Muscle of leg (tissue), 11 donors: ENCODE measurements around the gene LCN12. TPM values are rescaled to one million over a fixed set of nuclear protein-coding genes. Genes with fewer than 3 reads are reported as not detected.
A peak's percentile ranks its signal among the peaks of the same experiment; 100 is the strongest.

Source experiments
- DNase-seq: peaks from one replicate; pipeline ENCODE4 v3.0.0; 2013
- H3K27ac ChIP-seq: one replicate; pipeline ENCODE4 v1.5.1; 2013; ENCODE audit warnings: mild to moderate bottlenecking, low read length, control low read depth
- H3K27me3 ChIP-seq: one replicate; pipeline ENCODE4 v1.6.1; 2013; ENCODE audit warnings: low read length; ENCODE audit not compliant: control insufficient read depth, insufficient read depth
- H3K36me3 ChIP-seq: one replicate; pipeline ENCODE4 v1.6.1; 2013; ENCODE audit warnings: low read length; ENCODE audit not compliant: control insufficient read depth, insufficient read depth
- H3K4me1 ChIP-seq: one replicate; pipeline ENCODE4 v1.6.1; 2013; ENCODE audit warnings: low read length; ENCODE audit not compliant: control insufficient read depth, insufficient read depth
- H3K4me3 ChIP-seq: one replicate; pipeline ENCODE4 v1.5.1; 2013; ENCODE audit warnings: low read length, control low read depth
- H3K9me3 ChIP-seq: replicated peaks from 2 replicates; pipeline ENCODE4 v1.6.1; 2013; ENCODE audit warnings: low read depth, low read length; ENCODE audit not compliant: control insufficient read depth
- WGBS: methylation state at CpG from one replicate; pipeline ENCODE4 v1.1.5; 2013; ENCODE audit warnings: missing lambda C conversion rate; ENCODE audit not compliant: insufficient coverage; 5-methylcytosine and 5-hydroxymethylcytosine counted together
- polyA plus RNA-seq, 8 donors: library from polyadenylated mRNA; unstranded; fragments of 120-200 nt; gene quantifications; one replicate each; pipeline versions ENCODE4 v1.2.1 to v1.2.3, GENCODE V29; 2013; ENCODE audit warnings: inconsistent platforms in 1 of 8, low replicate concordance in 1 of 8; ENCODE audit not compliant: insufficient read length in 8 of 8, insufficient read depth in 1 of 8
- total RNA-seq: library from RNA; stranded (reverse); fragments of 120-200 nt; gene quantifications from one replicate; pipeline ENCODE4 v1.2.4, GENCODE V29; 2013

LCN12 gene
- total and polyA plus RNA-seq, 9 donors: 0.10 to 5.3 (median 0.71) TPM; not detected in 1

DNA sequence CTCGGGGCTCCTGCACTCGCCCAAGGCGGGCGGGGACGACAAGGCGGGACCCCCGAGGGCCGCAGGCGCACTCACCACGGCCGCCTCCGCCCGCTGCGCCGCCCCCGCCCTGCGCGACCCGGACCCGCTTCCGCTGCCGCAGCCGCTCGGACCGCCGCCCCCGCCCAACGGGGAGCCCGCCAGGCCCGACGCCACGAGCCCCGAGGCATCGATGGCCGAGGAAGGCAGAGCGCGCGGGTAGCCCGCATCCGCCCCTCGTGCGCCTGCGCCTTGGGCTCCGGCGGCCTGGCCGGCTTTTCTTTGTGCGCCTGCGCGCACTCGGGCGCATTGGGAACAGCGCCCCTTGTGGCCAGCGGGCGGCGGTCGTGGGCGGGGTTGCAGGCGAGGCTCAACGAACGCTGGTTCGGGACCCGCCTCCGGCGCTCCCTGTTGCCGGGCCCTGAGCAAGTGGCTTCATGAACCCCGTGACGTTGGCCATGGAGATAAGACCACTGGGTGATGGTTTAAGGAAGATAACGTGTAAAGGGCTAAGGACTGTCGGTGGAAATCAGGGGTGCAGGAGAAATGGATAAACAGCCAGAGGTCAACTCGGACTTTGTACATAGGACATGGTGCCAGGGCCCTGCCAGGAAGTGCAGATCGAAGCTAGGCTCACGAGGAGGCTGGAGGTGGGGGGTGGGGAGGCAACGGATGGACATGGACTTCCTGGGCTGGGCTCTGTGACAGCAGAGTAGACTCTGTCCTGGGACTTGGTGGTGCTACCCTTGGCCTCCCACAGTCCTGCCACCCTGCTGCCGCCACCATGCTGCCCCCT, 7.3 kb upstream of the LCN12 start, which contains the start of the genes C8G and FBXW5:
Gene C8G (plus strand): TSS at position 725 of the 814 bp plus-strand sequence. CDS start 78 bp downstream, at position 803.
Gene FBXW5 (minus strand): TSS at position 220 of the 814 bp plus-strand sequence. CDS start 655 bp downstream, outside the sequence.
- peak; percentile 98 for DNase-seq
- 3% methylated on average over 73 of the region's 74 CpGs for WGBS
- Histone ChIP-seq H3K4me3 (peak within 1 kb of the TSS; percentile 84), H3K4me1 (peaks cover 53% of the 10 kb centered on the region), H3K36me3 (peaks cover 35% of the 10 kb centered on the region), H3K27me3 (no peaks in the 10 kb centered on the region), H3K9me3 (no peaks in the 10 kb centered on the region), H3K27ac (peak within 1 kb of the TSS; percentile 59)

DNA sequence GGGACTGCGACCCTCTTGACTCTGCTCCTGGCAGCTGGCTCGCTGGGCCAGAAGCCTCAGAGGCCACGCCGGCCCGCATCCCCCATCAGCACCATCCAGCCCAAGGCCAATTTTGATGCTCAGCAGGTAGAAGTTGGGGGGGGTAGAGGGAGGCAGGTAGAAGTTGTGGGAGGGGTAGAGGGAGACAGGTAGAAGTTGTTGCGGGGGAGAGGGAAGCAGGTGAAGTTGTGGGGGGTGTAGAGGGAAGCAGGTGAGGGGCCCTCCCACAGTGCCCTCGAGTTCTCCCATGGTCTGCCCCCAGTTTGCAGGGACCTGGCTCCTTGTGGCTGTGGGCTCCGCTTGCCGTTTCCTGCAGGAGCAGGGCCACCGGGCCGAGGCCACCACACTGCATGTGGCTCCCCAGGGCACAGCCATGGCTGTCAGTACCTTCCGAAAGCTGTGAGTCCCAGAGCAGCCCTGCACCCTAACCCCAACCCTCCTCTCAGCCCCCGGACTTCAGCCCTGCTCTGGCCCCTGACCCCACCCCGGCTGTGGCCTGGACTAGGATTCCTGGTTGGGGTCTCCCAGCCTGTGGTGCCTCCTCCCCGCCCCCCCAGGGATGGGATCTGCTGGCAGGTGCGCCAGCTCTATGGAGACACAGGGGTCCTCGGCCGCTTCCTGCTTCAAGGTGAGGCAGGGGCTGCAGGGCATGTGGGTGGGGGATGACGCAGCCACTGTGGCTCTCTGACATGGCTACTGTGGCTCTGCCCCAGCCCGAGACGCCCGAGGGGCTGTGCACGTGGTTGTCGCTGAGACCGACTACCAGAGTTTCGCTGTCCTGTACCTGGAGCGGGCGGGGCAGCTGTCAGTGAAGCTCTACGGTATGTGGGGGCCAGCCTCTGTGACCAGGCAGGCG, 6.5 kb upstream of the LCN12 start:
- Histone ChIP-seq H3K9me3 (no peaks in the 10 kb centered on the region), H3K4me3 (no peak overlapping the region), H3K4me1 (peaks cover 59% of the 10 kb centered on the region), H3K27me3 (no peaks in the 10 kb centered on the region), H3K36me3 (peaks cover 26% of the 10 kb centered on the region), H3K27ac (no peak overlapping the region)
- WGBS: 81% methylated on average over 25 of the region's 30 CpGs
- peak; percentile 32 for DNase-seq

DNA sequence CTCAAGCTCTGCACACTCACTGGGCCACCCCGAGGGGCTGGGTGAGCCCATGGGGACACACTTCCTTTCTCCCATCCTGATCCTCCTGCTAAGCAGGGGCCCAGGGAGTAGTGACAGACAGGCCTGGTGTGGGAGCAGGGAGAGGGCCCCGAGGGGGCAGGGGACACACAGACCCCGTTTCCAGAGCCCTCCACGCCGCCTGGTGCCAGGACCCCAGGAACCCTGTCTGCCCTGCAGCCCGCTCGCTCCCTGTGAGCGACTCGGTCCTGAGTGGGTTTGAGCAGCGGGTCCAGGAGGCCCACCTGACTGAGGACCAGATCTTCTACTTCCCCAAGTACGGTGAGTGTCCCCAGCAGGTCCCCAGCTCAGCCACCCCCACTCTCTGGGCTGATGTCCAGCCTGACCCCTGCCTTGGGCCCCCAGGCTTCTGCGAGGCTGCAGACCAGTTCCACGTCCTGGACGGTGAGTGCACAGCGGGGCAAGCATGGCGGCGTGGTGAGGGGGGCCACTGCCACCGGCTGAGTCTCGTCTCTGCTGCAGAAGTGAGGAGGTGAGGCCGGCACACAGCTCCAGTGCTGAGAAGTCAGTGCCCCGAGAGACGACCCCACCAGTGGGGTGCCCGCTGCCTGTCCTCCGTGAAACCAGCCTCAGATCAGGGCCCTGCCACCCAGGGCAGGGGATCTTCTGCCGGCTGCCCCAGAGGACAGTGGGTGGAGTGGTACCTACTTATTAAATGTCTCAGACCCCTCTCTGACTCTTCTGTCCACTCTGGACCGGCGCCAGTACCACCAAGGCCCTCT, 5.6 kb upstream of the LCN12 start:
- peaks cover 61% of the 10 kb centered on the region for H3K4me1 ChIP-seq
- DNase-seq: no peak
- H3K36me3 ChIP-seq: peaks cover 19% of the 10 kb centered on the region
- H3K4me3 ChIP-seq: no peak overlapping the region
- H3K27ac ChIP-seq: peak overlapping the region; percentile 83
- no peaks in the 10 kb centered on the region for H3K27me3 ChIP-seq
- WGBS: 62% methylated on average over 18 of the region's 27 CpGs
- no peaks in the 10 kb centered on the region for H3K9me3 ChIP-seq

DNA sequence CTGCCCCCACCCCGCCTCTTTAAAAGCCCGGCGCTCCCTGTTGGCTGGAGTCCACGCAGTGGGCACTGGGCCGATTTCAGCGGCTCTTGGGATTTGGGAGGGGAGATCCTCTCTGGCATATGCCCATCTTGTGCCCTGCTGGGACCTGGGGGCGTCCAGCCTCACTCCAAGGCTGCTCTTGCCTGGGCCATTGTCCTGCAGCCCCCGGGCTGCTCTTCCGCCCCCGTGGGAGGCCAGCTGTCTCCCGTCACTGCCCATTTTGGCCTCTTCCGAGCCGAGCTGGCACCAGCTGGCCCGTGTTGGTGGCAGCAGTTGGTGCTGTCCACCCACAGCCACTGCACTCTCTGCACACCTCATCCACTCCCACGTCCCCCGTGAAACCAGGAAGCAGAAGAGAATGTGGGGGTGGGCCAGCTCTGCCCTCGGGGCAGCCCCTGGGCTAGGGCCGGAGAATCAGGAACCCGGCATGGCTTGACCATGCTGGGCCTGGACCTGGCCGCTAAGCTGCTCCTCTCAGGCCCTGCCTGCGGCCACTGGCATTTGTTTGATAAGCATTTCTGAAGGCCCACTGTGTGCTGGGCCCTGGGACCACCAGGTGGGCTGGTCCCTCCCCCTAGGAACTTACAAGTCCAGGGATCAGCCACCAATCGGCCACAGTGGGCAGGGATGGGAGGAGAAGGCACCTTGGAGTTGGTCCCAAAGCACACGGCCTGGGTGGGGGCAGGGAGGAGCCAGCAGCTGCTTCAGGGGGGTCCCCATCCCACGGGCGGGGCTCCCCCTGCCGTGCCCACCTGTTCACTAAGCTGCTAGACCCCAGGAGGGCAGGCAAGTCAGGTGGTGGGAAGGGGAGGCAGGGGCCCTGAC, 4.8 kb upstream of the LCN12 start:
- Histone ChIP-seq H3K4me3 (no peak overlapping the region), H3K4me1 (peaks cover 63% of the 10 kb centered on the region), H3K27ac (peak overlapping the region; percentile 83), H3K36me3 (peaks cover 10% of the 10 kb centered on the region), H3K9me3 (no peaks in the 10 kb centered on the region), H3K27me3 (no peaks in the 10 kb centered on the region)
- peak; percentile 61 for DNase-seq
- WGBS: 55% methylated on average over 23 of the region's 26 CpGs

DNA sequence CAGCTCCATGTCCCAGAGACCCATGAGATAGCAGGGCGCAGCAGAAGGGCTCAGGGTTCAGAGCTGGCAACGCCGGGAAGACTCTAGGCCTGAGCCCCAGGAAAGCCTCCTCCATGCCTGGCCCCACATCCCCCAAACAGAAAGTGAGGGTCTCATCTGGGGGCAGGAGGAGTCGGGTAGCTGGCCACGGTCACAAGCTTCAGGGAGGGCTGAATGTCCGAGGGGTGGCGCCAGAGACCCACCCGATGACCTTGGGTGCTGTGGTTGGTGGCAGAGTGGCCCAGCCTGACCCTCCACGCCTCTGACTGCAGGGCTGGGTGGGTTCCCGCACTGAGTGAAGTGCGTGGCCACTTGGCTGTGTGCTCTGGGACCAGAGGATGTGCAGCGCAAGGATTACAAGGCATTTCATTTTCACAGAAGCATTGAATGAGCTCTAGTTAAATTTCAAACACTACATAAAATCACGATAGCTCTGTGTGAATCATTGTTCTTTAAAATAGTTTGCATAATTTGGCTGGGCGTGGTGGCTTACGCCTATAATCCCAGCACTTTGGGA, 4.0 kb upstream of the LCN12 start:
- 23% methylated on average over 7 of the region's 15 CpGs for WGBS
- Histone ChIP-seq H3K27me3 (no peaks in the 10 kb centered on the region), H3K36me3 (peaks cover 3% of the 10 kb centered on the region), H3K27ac (peak overlapping the region; percentile 83), H3K4me3 (no peak overlapping the region), H3K4me1 (peaks cover 62% of the 10 kb centered on the region), H3K9me3 (no peaks in the 10 kb centered on the region)
- peak; percentile 59 for DNase-seq

DNA sequence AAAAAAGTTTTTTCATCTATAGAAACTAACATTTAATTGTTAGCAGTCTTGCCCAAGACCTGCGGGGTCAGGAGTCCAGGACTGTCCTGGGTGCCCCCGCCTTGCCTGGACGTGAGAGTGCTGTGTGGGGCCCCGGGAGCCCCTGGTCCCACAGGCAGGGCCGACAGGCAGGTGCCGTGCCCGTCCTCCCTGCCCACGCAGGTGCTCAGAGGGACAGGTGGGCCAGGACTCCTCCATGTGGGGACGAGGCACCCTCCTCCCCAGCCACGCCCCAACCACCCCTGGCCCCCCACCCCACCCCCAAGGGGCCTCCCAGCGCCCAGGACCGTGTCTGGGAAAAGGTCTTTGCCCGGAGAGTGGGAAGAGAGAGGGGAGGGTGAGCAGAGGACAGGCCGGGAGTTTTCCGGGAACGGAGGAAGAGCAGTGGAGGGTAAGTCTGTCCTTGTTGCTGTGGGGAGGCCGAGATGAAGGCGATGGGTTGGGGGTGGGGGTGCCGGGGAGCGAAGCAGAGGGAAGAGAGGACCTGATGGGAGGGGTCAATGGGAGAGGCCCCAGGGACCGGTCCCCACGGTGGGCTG, 2.7 kb upstream of the LCN12 start:
- DNase-seq: no peak
- H3K27ac ChIP-seq: no peak overlapping the region
- peak overlapping the region; percentile 46 for H3K4me3 ChIP-seq
- peaks cover 53% of the 10 kb centered on the region for H3K4me1 ChIP-seq
- H3K9me3 ChIP-seq: no peaks in the 10 kb centered on the region
- no peaks in the 10 kb centered on the region for H3K36me3 ChIP-seq
- no peaks in the 10 kb centered on the region for H3K27me3 ChIP-seq
- 22% methylated on average over 16 of the region's 22 CpGs for WGBS

DNA sequence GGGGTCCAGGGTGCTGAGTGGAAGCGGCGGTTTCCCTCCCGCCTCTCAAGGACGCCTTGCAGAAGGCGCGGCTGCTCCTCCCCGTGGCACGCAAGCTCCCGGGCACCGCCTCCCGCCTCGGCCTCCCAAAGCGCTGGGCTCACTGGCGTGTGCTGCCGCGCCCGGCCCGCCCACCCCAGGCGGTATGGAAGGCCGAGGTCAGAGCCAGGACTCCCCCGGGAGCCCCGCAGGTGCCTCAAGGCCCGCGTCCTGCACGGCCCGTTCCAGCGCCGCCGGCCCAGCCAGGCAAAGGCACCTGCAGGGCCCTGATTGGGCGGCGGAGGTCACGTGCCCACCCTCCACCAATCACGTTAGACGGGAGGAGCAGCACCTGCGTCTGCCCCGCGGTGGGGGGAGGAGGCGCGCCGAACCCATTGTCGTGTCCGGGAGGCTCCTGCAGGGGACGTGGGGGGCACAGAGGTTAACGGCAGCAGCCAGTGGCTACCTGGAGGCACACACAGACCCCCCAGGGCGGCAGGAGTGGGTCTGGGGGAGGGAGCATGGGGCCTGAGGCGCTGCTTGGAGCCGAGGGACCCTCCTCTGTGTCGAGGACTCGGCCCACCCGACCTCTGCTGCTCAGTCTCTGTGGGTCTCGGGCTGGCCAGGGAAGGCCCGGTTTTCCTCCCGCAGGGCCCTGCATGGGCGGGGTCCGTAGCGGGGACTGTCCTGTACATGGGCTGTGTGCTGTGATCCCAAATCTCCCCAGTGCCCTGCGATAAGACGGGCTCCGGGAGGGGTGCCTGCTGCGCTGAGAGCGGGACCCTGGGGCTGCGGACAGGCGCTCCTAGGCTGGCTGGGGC, 2.0 kb upstream of the LCN12 start:
- Histone ChIP-seq H3K36me3 (no peaks in the 10 kb centered on the region), H3K4me3 (peak overlapping the region; percentile 46), H3K27me3 (no peaks in the 10 kb centered on the region), H3K9me3 (no peaks in the 10 kb centered on the region), H3K27ac (no peak overlapping the region), H3K4me1 (peaks cover 49% of the 10 kb centered on the region)
- WGBS: 1% methylated on average over 46 of the region's 63 CpGs
- peak; percentile 92 for DNase-seq

DNA sequence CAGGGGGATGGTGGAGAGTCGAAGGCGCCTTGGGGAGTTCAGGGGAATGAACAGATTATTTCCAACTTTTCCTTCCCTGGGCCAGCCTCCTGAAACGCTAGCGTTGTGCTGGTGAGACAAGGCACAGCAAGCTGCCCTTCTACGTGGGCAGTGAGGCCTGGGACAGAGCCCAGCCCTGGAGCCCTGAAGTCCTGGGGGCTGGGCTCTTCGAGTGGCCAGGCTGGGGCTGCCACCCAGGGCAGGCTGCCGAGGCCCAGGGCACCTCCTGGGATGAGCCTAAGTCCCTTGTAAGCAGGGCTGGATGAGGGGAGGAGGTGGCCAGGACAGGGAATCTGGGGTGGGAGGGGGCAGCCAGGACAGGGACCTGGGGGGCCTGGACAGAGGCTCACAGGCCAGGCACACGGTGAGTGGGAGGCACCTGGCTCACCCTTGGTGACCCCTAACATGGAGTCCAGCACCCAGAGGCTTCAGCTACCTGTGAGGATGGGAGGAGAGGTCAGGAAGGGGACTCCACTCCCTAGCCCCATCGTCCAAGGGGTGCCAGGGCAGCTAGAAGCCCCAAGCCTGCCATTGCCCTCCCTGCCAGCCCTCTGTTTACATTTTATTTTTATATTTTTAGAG, 1.3 kb upstream of the LCN12 start:
- Histone ChIP-seq H3K4me1 (peaks cover 45% of the 10 kb centered on the region), H3K9me3 (no peaks in the 10 kb centered on the region), H3K36me3 (no peaks in the 10 kb centered on the region), H3K27me3 (no peaks in the 10 kb centered on the region), H3K4me3 (peak overlapping the region; percentile 46), H3K27ac (no peak overlapping the region)
- WGBS: 29% methylated on average over 6 of the region's 9 CpGs
- no peak for DNase-seq
